Metanephros (tissue), 1 donor: ENCODE data around the gene MLXIP. TPM values are rescaled to one million over a fixed set of nuclear protein-coding genes. Genes with fewer than 3 reads are reported as not detected.

ENCODE experiments used
- total RNA-seq: library from RNA; depleted of rRNA; stranded (reverse); fragments of >200 nt; gene quantifications from one replicate; pipeline ENCODE4 v1.2.3, GENCODE V29; 2014

The MLXIP gene, protein sequence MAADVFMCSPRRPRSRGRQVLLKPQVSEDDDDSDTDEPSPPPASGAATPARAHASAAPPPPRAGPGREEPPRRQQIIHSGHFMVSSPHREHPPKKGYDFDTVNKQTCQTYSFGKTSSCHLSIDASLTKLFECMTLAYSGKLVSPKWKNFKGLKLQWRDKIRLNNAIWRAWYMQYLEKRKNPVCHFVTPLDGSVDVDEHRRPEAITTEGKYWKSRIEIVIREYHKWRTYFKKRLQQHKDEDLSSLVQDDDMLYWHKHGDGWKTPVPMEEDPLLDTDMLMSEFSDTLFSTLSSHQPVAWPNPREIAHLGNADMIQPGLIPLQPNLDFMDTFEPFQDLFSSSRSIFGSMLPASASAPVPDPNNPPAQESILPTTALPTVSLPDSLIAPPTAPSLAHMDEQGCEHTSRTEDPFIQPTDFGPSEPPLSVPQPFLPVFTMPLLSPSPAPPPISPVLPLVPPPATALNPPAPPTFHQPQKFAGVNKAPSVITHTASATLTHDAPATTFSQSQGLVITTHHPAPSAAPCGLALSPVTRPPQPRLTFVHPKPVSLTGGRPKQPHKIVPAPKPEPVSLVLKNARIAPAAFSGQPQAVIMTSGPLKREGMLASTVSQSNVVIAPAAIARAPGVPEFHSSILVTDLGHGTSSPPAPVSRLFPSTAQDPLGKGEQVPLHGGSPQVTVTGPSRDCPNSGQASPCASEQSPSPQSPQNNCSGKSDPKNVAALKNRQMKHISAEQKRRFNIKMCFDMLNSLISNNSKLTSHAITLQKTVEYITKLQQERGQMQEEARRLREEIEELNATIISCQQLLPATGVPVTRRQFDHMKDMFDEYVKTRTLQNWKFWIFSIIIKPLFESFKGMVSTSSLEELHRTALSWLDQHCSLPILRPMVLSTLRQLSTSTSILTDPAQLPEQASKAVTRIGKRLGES
- total RNA-seq = 34.2 TPM

DNA sequence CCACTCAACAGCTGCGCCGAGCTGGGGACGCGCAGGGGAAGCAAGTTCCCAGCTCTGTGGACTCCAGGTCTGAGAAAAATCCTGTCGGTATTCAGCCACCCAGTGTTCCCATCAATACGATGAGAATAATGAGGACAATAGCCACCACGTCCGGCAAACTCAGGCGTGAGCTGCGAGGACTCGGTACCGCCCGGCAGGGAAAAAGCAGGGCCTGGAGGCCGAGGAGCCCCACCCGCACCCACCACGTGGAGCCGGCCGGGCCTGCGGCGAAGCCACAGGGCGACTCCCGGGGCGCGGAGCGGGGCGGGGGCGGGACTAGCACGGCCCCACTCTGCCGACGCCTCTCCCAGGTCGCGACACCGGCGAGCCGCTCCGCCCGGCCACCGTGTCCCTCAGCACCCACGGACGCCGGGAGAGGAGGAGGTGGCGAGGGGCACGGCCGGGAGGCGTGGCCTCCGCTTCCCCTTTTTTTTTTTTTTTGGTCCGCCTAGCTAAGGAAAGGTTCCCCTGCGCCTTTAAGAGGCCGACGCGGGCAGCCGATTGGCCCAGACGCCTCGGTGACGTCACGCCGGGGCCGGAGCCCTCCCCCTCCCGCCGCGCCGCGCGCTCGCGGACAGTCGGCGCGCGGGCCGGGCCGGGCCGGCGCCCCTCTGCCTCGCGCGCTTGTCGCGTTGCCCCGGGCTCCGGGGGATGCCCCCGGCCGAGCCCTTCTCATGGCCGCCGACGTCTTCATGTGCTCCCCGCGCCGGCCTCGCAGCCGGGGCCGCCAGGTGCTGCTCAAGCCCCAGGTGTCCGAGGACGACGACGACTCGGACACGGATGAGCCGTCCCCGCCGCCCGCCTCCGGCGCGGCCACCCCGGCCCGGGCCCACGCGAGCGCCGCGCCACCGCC lies at the start of gene MLXIP:
MLXIP (plus strand) TSS at position 616 of the 892 bp plus-strand sequence; CDS start at position 714, 98 bp downstream.

GRCh38 chr12:122174155-122174845 lies 95.7 kb downstream of the MLXIP start, which contains the start of gene IL31:
IL31 (minus strand) TSS chr12:122174221; CDS start chr12:122174172, 49 bp downstream.

DNA sequence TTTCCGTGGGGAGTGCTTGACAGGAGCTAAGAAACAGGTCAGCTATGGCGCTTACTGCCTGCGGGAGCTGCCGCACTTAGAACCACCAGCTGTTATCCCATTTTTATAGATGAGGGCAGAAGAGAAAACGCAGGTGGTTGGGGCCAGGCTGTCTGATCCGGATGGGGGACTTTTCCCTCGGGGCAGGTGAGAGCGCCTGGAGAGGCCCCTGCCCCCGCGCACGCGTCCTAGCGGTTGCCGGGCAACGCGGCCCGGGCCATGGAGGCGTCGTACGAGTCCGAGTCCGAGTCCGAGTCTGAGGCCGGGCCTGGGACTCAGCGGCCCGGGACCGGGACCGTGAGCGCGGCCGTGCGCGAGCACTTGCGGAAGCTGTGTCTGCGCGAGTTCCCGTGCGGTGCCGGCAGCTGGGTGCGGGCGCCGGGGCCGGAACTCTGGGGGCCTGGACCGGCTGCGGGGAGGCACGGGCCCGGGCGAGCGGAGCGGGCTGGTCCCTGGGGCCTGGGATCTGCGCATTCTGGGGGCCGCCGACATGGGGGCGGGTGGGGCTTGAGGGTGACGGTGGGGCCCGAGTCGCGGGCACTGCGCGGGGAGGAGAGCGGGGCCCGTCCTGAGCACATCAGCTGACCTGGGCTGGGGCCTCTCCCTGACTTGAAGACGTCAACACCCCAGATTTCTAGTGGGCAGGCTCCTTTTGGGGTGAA lies 104.5 kb downstream of the MLXIP start, which contains the start of gene LRRC43:
LRRC43 (plus strand) TSS at position 237 of the 701 bp plus-strand sequence; CDS start at position 259, 22 bp downstream.

Other genes starting within 250 kb of the MLXIP start
- gene HPD, start 219.9 kb upstream of the MLXIP start, total RNA-seq = 0.93 TPM
- 59.6 TPM for gene PSMD9, start 190.0 kb upstream of the MLXIP start, total RNA-seq
- gene CFAP251, start 160.2 kb upstream of the MLXIP start, total RNA-seq = 11.2 TPM
- gene BCL7A, start 56.9 kb upstream of the MLXIP start, total RNA-seq = 32.7 TPM
- gene IL31, start 95.5 kb downstream of the MLXIP start, total RNA-seq = not detected
- gene LRRC43, start 104.4 kb downstream of the MLXIP start, total RNA-seq = 5.3 TPM
- 1.1 TPM for gene B3GNT4, start 125.0 kb downstream of the MLXIP start, total RNA-seq
- gene DIABLO, start 147.3 kb downstream of the MLXIP start, total RNA-seq = 42.6 TPM
- gene VPS33A, start 187.7 kb downstream of the MLXIP start, total RNA-seq = 14.6 TPM